SU-DHL-6 (cell line): ENCODE data around the gene PDIK1L.
"Not testable (repeated sequence)": the region's sequence is repeated elsewhere in the genome, so short reads cannot be mapped to it uniquely, and the experiment has no call there.

Experiments
- H2AFZ ChIP-seq: fragments of 200-600 bp; sonication (generic); 2 replicates; pipeline ENCODE4 v1.6.1; 2014; ENCODE audit warnings: low read depth, mild to moderate bottlenecking, moderate library complexity, mixed read lengths, antibody characterized with exemption, low read length; ENCODE audit not compliant: severe bottlenecking
- H3F3A ChIP-seq: fragments of 200-600 bp; shearing (Covaris generic); 2 replicates; pipeline ENCODE4 v1.6.0; 2016; ENCODE audit warnings: antibody characterized with exemption, mild to moderate bottlenecking; ENCODE audit not compliant: insufficient read depth
- H3K27ac ChIP-seq: fragments of 200-600 bp; sonication (generic); 2 replicates; pipeline ENCODE4 v1.5.1; 2016; ENCODE audit warnings: low read depth, mild to moderate bottlenecking, low read length, moderate library complexity, mixed read lengths
- H3K27me3 ChIP-seq: fragments of 200-600 bp; sonication (generic), shearing (Covaris generic); 2 replicates; pipeline ENCODE4 v1.6.0; 2014; ENCODE audit warnings: mild to moderate bottlenecking, low read length
- H3K36me3 ChIP-seq: fragments of 200-600 bp; sonication (generic); 2 replicates; pipeline ENCODE4 v1.6.1; 2014; ENCODE audit warnings: mild to moderate bottlenecking, low read length, mixed read lengths
- H3K4me2 ChIP-seq: fragments of 300-600, 200-600 bp; shearing (Covaris generic), sonication (generic); 2 replicates; pipeline ENCODE4 v1.6.0; 2014; ENCODE audit warnings: low read length, low read depth, mild to moderate bottlenecking; ENCODE audit not compliant: poor library complexity, severe bottlenecking
- H3K4me3 ChIP-seq: fragments of 200-600 bp; sonication (generic); 2 replicates; pipeline ENCODE4 v1.5.1; 2014; ENCODE audit warnings: antibody characterized with exemption, low read length, mild to moderate bottlenecking, mixed read lengths; ENCODE audit not compliant: insufficient read depth, poor library complexity, severe bottlenecking
- H3K79me2 ChIP-seq: fragments of 200-600 bp; sonication (generic); 2 replicates; pipeline ENCODE4 v1.6.1; 2014; ENCODE audit warnings: mild to moderate bottlenecking, low read length, moderate library complexity; ENCODE audit not compliant: insufficient read depth
- H3K9ac ChIP-seq: fragments of 200-600 bp; sonication (generic); 2 replicates; pipeline ENCODE4 v1.7.0; 2014; ENCODE audit warnings: mild to moderate bottlenecking, low read length
- H3K9me2 ChIP-seq: fragments of 200-600 bp; sonication (generic); replicated peaks from 2 replicates; pipeline ENCODE4 v1.6.1; 2014; ENCODE audit warnings: low read length; ENCODE audit not compliant: insufficient read depth
- H3K9me3 ChIP-seq: fragments of 200-600 bp; sonication (generic); 2 replicates; pipeline ENCODE4 v1.6.1; 2014; ENCODE audit warnings: low read length, mixed read lengths; ENCODE audit not compliant: insufficient read depth
- H4K20me1 ChIP-seq: fragments of 200-600 bp; sonication (generic); 2 replicates; pipeline ENCODE4 v1.6.1; 2014; ENCODE audit warnings: low read depth, mild to moderate bottlenecking, antibody characterized with exemption, low read length, moderate library complexity, mixed read lengths
- CTCF ChIP-seq: fragments of 200-600 bp; sonication (generic); IDR thresholded peaks from one replicate; pipeline ENCODE4 v1.5.1; 2017; ENCODE audit warnings: antibody characterized with exemption, mild to moderate bottlenecking, low read length, moderate library complexity; ENCODE audit not compliant: insufficient read depth, poor library complexity, severe bottlenecking
- EZH2phosphoT487 ChIP-seq: fragments of 200-600 bp; sonication (generic), shearing (Covaris generic); conservative IDR thresholded peaks from 2 replicates; pipeline ENCODE4 v1.6.1; 2018; ENCODE audit warnings: mild to moderate bottlenecking, antibody characterized with exemption, low read length, moderate library complexity, mixed read lengths

PDIK1L gene

GRCh38 chr1:26102119-26102518, 9.5 kb upstream of the PDIK1L start:
- Histone ChIP-seq H3K9me2 (no peaks in the 10 kb centered on the region), H3F3A (no peaks in the 10 kb centered on the region), H3K27ac (no peak overlapping the region), H4K20me1 (no peaks in the 10 kb centered on the region), H2AFZ (no peak overlapping the region), H3K4me3 (no peak overlapping the region), H3K9me3 (no peaks in the 10 kb centered on the region), H3K36me3 (no peaks in the 10 kb centered on the region), H3K9ac (no peak overlapping the region), H3K79me2 (no peaks in the 10 kb centered on the region), H3K4me2 (no peak overlapping the region), H3K27me3 (no peaks in the 10 kb centered on the region)
- no peak for TF ChIP-seq CTCF
- TF ChIP-seq EZH2phosphoT487, result no peak

- Histone ChIP-seq H3K9me3 (no peaks in the 10 kb centered on the region), H3K36me3 (no peaks in the 10 kb centered on the region), H3K79me2 (no peaks in the 10 kb centered on the region), H3K4me2 (no peak overlapping the region), H3K27me3 (no peaks in the 10 kb centered on the region), H4K20me1 (no peaks in the 10 kb centered on the region), H2AFZ (no peak overlapping the region), H3K9me2 (no peaks in the 10 kb centered on the region), H3F3A (no peaks in the 10 kb centered on the region), H3K4me3 (no peak overlapping the region), H3K9ac (no peak overlapping the region), H3K27ac (no peak overlapping the region)
- no peak for TF ChIP-seq CTCF
- no peak for TF ChIP-seq EZH2phosphoT487
Observed at GRCh38 chr1:26102526-26102925, 9.1 kb upstream of the PDIK1L start.

GRCh38 chr1:26105226-26105548, 6.4 kb upstream of the PDIK1L start:
- not testable (repeated sequence) for H3K4me2 ChIP-seq, H3K9ac ChIP-seq, H3K27ac ChIP-seq, H3K27me3 ChIP-seq, H3K79me2 ChIP-seq, H4K20me1 ChIP-seq, H3K9me3 ChIP-seq, H2AFZ ChIP-seq, H3K36me3 ChIP-seq, H3K4me3 ChIP-seq, H3K9me2 ChIP-seq, H3F3A ChIP-seq

- Histone ChIP-seq H3K9me2 (no peaks in the 10 kb centered on the region), H3K9me3 (no peaks in the 10 kb centered on the region), H4K20me1 (no peaks in the 10 kb centered on the region), H3K9ac (no peak overlapping the region; the same call in 1 of the 2 replicates), H3K27me3 (no peaks in the 10 kb centered on the region), H2AFZ (no peak overlapping the region), H3F3A (peaks cover 10% of the 10 kb centered on the region; the same call in 1 of the 2 replicates), H3K4me3 (no peak overlapping the region), H3K4me2 (no peak overlapping the region), H3K27ac (no peak overlapping the region), H3K79me2 (peaks cover 24% of the 10 kb centered on the region), H3K36me3 (no peaks in the 10 kb centered on the region)
- TF ChIP-seq EZH2phosphoT487 (no peak), CTCF (no peak)
Observed at GRCh38 chr1:26109229-26110164, 2.1 kb upstream of the PDIK1L start.
